ENCODE results near the gene RAP1GAP2. TPM values are rescaled to one million over a fixed set of nuclear protein-coding genes. Genes with fewer than 3 reads are reported as not detected.
A peak's percentile ranks its signal among the peaks of the same experiment; 100 is the strongest.

RAP1GAP2 gene
- total RNA-seq, 2 donors from 2014 or later, result 22.4 to 32.9 TPM

DNA sequence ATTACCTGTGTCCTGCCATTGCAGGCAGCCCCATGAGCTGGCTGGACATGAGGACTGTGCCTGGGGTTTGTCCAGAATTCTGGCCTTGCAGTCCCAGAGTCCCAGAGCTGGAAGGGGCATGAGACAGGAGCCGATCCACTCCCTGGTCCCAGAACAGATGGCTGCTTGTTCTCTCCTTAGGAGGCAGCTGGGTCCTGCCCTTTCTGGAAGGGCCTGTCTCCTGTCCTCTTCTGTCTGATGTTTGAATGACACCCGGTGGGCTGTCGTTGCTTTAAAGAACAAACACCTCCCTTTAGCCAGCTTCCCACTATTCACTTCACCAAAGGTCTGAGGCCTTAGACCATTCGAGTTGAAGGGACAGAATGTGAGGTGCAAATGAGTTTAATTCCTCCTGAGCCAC lies 63.8 kb downstream of the RAP1GAP2 start:
- Histone ChIP-seq H3K9me3 (no peaks in the 10 kb centered on the region), H3K36me3 (no peaks in the 10 kb centered on the region), H3K4me1 (peaks cover 0 to 35% of the 10 kb centered on the region in 2 donors), H3K4me3 (no peak overlapping the region), H3K27ac (no peak overlapping the region), H3K27me3 (no peaks in the 10 kb centered on the region)
- DNase-seq (ENCODE audit: low spot score), result no peak
- TF ChIP-seq, protein P1, sequence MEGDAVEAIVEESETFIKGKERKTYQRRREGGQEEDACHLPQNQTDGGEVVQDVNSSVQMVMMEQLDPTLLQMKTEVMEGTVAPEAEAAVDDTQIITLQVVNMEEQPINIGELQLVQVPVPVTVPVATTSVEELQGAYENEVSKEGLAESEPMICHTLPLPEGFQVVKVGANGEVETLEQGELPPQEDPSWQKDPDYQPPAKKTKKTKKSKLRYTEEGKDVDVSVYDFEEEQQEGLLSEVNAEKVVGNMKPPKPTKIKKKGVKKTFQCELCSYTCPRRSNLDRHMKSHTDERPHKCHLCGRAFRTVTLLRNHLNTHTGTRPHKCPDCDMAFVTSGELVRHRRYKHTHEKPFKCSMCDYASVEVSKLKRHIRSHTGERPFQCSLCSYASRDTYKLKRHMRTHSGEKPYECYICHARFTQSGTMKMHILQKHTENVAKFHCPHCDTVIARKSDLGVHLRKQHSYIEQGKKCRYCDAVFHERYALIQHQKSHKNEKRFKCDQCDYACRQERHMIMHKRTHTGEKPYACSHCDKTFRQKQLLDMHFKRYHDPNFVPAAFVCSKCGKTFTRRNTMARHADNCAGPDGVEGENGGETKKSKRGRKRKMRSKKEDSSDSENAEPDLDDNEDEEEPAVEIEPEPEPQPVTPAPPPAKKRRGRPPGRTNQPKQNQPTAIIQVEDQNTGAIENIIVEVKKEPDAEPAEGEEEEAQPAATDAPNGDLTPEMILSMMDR (IDR thresholded peaks at IDR 0.05), result no peak

DNA sequence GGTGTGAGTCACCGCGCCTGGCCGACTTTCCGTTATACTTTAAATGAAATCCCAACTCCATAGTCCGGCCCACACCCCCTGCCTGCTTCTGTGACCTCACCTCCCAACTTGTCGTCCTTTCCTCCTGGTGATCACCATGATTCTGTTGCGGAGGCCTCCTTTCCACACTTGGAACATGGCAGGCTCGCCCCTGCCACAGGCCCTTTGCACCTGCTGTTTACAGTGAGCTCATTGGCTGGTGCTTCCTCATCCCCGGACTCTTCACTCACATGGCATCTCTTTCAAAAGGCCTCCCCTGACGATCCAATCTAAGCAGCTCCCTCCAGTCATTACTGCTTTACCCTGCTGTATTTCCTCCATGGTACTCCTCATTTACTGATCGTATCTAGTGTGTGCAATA lies 64.6 kb downstream of the RAP1GAP2 start:
- H3K36me3 ChIP-seq, result no peaks in the 10 kb centered on the region
- H3K27ac ChIP-seq, result no peak overlapping the region
- TF ChIP-seq, protein P1 (IDR thresholded peaks at IDR 0.05), result no peak
- H3K9me3 ChIP-seq, result no peaks in the 10 kb centered on the region
- H3K4me3 ChIP-seq, result no peak overlapping the region
- H3K4me1 ChIP-seq, result peaks cover 0 to 33% of the 10 kb centered on the region in 2 donors
- DNase-seq (ENCODE audit: low spot score), result no peak
- no peaks in the 10 kb centered on the region for H3K27me3 ChIP-seq

DNA sequence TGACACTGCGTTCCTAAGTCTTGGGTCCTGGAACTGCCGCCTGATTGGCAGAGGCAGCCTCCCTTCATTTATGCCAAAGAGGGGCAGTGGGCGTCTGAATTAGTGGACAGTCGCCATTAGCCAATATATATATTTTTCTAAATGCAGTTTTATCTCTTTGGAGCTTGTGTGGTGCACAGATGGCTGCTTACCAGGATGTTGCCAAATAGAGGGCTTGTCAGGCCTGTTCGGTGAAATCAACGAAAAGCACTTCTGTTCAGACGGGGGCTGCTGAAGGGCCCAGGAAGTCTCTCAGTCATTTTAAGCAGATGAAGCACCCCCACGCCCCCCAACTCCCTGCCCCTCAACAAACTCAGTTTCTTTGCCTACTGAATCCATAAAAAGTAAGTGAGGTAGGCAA lies 66.0 kb downstream of the RAP1GAP2 start:
- Histone ChIP-seq H3K27ac (peak overlapping the region; percentile 60 to 61), H3K4me1 (peaks cover 0 to 25% of the 10 kb centered on the region in 2 donors), H3K27me3 (no peaks in the 10 kb centered on the region), H3K9me3 (no peaks in the 10 kb centered on the region), H3K36me3 (no peaks in the 10 kb centered on the region), H3K4me3 (no peak overlapping the region)
- TF ChIP-seq, protein P1 (IDR thresholded peaks at IDR 0.05), result no peak
- DNase-seq (ENCODE audit: low spot score), result no peak

DNA sequence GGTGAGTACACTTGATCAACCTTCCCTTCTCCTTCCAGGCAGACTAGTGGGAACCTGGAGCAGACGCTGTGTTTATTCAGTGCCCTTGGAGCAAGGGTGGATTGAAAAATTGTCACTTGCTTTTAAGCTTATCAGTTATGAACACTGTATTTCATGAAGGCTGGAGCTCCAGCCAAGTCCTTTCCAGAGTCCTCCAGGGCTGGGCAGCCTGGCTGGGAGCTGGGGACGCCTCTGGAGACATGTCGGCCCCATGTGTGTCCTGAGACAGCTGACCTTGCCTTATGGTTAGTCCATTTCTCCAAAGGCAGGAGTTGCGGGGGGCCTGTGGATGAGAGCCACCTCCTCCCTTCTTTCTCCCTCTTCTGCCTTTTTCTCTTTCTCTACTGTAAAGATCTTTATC lies 67.0 kb downstream of the RAP1GAP2 start:
- H3K4me3 ChIP-seq, result no peak overlapping the region
- no peaks in the 10 kb centered on the region for H3K27me3 ChIP-seq
- H3K27ac ChIP-seq, result peak overlapping the region; percentile 60 to 61
- no peak for DNase-seq (ENCODE audit: low spot score)
- TF ChIP-seq, protein P1 (IDR thresholded peaks at IDR 0.05), result no peak
- H3K36me3 ChIP-seq, result no peaks in the 10 kb centered on the region
- no peaks in the 10 kb centered on the region for H3K9me3 ChIP-seq
- H3K4me1 ChIP-seq, result peaks cover 0 to 33% of the 10 kb centered on the region in 2 donors

DNA sequence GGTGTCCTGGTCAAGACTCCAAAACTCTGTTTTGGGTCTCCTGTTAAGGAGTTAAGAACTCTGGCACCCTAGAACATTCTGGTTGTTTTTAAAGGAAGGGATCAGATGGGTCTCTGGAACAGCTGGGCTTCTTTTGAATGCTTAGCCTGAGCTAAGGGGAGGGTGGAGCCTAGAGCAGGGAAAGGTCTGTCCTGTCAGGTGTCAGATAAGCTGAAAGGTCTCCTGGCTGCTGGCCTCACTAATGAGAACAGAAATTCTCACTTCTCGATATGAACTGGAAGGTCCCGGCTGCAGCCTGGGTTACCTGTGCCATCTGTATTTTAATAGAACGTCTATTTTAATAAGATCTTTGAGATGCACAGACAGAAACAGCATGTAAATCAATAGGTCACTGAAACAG lies 69.0 kb downstream of the RAP1GAP2 start:
- Histone ChIP-seq H3K4me1 (peaks cover 0 to 37% of the 10 kb centered on the region in 2 donors), H3K27me3 (no peaks in the 10 kb centered on the region), H3K9me3 (no peaks in the 10 kb centered on the region), H3K36me3 (no peaks in the 10 kb centered on the region), H3K4me3 (no peak overlapping the region), H3K27ac (no peak overlapping the region)
- TF ChIP-seq, protein P1 (IDR thresholded peaks at IDR 0.05), result no peak
- no peak for DNase-seq (ENCODE audit: low spot score)
